CD14-positive monocyte (primary cell): ENCODE measurements around the gene COTL1. TPM values are rescaled to one million over a fixed set of nuclear protein-coding genes. Genes with fewer than 3 reads are reported as not detected.

ENCODE experiments used
- DNase-seq, 3 donors: peaks; one replicate each; pipeline ENCODE4 v3.0.0-alpha.2; 2011 to 2022
- H2AFZ ChIP-seq: 2 replicates; pipeline ENCODE4 v1.6.0; 2012; ENCODE audit warnings: mild to moderate bottlenecking, low read depth, low read length, inconsistent platforms; ENCODE audit not compliant: insufficient read depth, poor library complexity, severe bottlenecking
- H3K27ac ChIP-seq, 2 donors: 1 replicate in 1 of 2; 2 replicates in 1 of 2; pipeline ENCODE4 v1.5.1; 2012 to 2013; ENCODE audit warnings: low read length in 2 of 2, control low read depth in 1 of 2, inconsistent platforms in 1 of 2, low read depth in 1 of 2, mild to moderate bottlenecking in 1 of 2
- H3K27me3 ChIP-seq, 2 donors: one replicate each; pipeline versions ENCODE4 v1.6.0 to v1.6.1; 2011 to 2013; ENCODE audit warnings: low read length in 2 of 2; ENCODE audit not compliant: control insufficient read depth in 2 of 2, insufficient read depth in 2 of 2
- H3K36me3 ChIP-seq, 2 donors: replicated peaks in 1 of 2; 1 replicate in 1 of 2; 2 replicates in 1 of 2; pipeline versions ENCODE4 v1.5.1 to v1.6.1; 2012 to 2013; ENCODE audit warnings: low read length in 2 of 2, control low read depth in 1 of 2, inconsistent platforms in 1 of 2, mild to moderate bottlenecking in 1 of 2; ENCODE audit not compliant: insufficient read depth in 2 of 2, control insufficient read depth in 1 of 2
- H3K4me1 ChIP-seq, 2 donors: 1 replicate in 1 of 2; 2 replicates in 1 of 2; pipeline versions ENCODE4 v1.5.1 to v1.6.1; 2012 to 2013; ENCODE audit warnings: low read length in 2 of 2, control low read depth in 1 of 2, inconsistent platforms in 1 of 2, mild to moderate bottlenecking in 1 of 2, moderate library complexity in 1 of 2; ENCODE audit not compliant: insufficient read depth in 2 of 2, control insufficient read depth in 1 of 2
- H3K4me2 ChIP-seq: replicated peaks from 2 replicates; pipeline ENCODE3; 2012; ENCODE audit warnings: low read length, moderate library complexity, mild to moderate bottlenecking; ENCODE audit not compliant: poor library complexity, severe bottlenecking; ENCODE audit errors: extremely low read depth
- H3K4me3 ChIP-seq, 3 experiments: fragments of 200-600 bp in 1 of 3; sonication (generic) in 1 of 3; replicated peaks in 1 of 3; 1 replicate in 2 of 3; 2 replicates in 1 of 3; pipeline ENCODE4 v1.5.1; 2011 to 2013; ENCODE audit warnings: low read length in 3 of 3, mild to moderate bottlenecking in 3 of 3, control low read depth in 2 of 3, low read depth in 2 of 3, inconsistent platforms in 1 of 3, moderate library complexity in 1 of 3
- H3K79me2 ChIP-seq: 2 replicates; pipeline ENCODE4 v1.6.0; 2012; ENCODE audit warnings: mild to moderate bottlenecking, control low read depth, inconsistent platforms, low read length, moderate library complexity; ENCODE audit not compliant: insufficient read depth
- H3K9ac ChIP-seq: 2 replicates; pipeline ENCODE4 v1.6.0; 2017; ENCODE audit warnings: low read length, mild to moderate bottlenecking; ENCODE audit not compliant: insufficient read depth, poor library complexity, severe bottlenecking
- H3K9me3 ChIP-seq, 2 donors: replicated peaks in 1 of 2; 1 replicate in 1 of 2; 2 replicates in 1 of 2; pipeline versions ENCODE4 v1.5.1 to v1.6.1; 2012 to 2013; ENCODE audit warnings: low read length in 2 of 2, control low read depth in 1 of 2; ENCODE audit not compliant: control insufficient read depth in 1 of 2, insufficient read depth in 1 of 2
- H4K20me1 ChIP-seq: 2 replicates; pipeline ENCODE4 v1.6.0; 2012; ENCODE audit warnings: mild to moderate bottlenecking, low read length, control low read depth, moderate library complexity; ENCODE audit not compliant: insufficient read depth
- H3K27ac Mint-ChIP-seq, 7 donors: one replicate each; pipeline ENCODE4 v1.8.0; 2020; ENCODE audit warnings: mild to moderate bottlenecking in 7 of 7, mixed read lengths in 7 of 7, moderate library complexity in 6 of 7, inconsistent platforms in 2 of 7
- H3K27me3 Mint-ChIP-seq, 3 donors: one replicate each; pipeline ENCODE4 v1.8.0; 2021 to 2022; ENCODE audit warnings: low read depth in 3 of 3, mild to moderate bottlenecking in 3 of 3, mixed read lengths in 3 of 3, moderate library complexity in 3 of 3, inconsistent platforms in 1 of 3
- H3K36me3 Mint-ChIP-seq, 2 donors: one replicate each; pipeline ENCODE4 v1.8.0; 2020; ENCODE audit warnings: mixed read lengths in 2 of 2, inconsistent platforms in 1 of 2, mild to moderate bottlenecking in 1 of 2
- H3K4me1 Mint-ChIP-seq: one replicate; pipeline ENCODE4 v1.8.0; 2020; ENCODE audit warnings: mild to moderate bottlenecking, mixed read lengths
- H3K4me3 Mint-ChIP-seq, 2 donors: one replicate each; pipeline ENCODE4 v1.8.0; 2020; ENCODE audit warnings: mild to moderate bottlenecking in 2 of 2, mixed read lengths in 2 of 2, moderate library complexity in 1 of 2
- H3K9me3 Mint-ChIP-seq, 7 donors: one replicate each; pipeline ENCODE4 v1.8.0; 2020 to 2022; ENCODE audit warnings: mixed read lengths in 7 of 7, mild to moderate bottlenecking in 6 of 7, moderate library complexity in 6 of 7, inconsistent platforms in 2 of 7
- CTCF ChIP-seq: fragments of 200-600 bp; IDR thresholded peaks from one replicate; pipeline ENCODE4 v1.8.0; 2022; ENCODE audit warnings: antibody characterized with exemption, mild to moderate bottlenecking
- WGBS: methylation state at CpG from one replicate; pipeline ENCODE4 v1.1.5; 2013; ENCODE audit warnings: missing lambda C conversion rate; ENCODE audit not compliant: insufficient coverage; 5-methylcytosine and 5-hydroxymethylcytosine counted together
- intact Hi-C, 2 donors: fragments of 100-400 bp; cut with micrococcal nuclease; formaldehyde crosslinking; loops; one replicate each; pipeline versions ENCODE4 v1.15.0 to v1.15.1; 2023
- polyA plus RNA-seq, 3 donors: library from polyadenylated mRNA; depleted of rRNA in 1 of 3; unstranded in 2 of 3; stranded (reverse) in 1 of 3; fragments of 300-500 nt in 2 of 3; fragments of >200 nt in 1 of 3; fragmentation: Illumina TruSeq in 2 of 3; gene quantifications; 1 replicate in 2 of 3; 2 replicates in 1 of 3; pipeline ENCODE4 v1.2.3, GENCODE V29; 2012 to 2021

COTL1 gene
- polyA plus RNA-seq, 3 donors: 648 to 1,843 (median 1,643) TPM

DNA sequence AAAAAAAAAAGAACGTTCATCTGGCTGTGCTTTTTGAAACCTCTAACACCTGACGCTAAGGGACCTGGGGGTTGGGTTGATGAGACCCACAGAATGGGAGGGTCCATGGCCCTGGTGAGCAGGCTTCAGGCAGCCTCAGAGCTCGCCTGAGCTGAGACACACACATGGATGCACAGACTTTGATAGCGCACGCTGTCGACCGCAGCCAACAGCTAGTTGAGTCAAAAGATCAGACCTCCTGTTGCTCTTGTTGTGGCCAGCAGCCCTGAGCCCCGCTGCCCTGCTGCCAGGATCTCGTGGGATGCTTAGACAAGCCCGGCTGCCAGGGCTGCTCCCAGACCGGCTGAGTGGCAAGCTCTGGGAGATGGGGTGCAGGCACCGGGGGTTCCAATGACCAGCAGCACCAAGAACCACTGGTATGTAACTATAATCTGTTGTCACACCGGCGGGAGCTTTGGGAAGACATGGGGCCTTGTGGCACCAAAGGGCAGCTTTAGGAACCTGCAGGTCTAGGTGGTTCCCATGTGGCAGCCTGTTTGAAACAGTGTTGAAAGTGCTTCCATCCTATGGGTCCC, 93.4 kb downstream of the COTL1 start:
- Mint-ChIP-seq H3K36me3 (peaks cover 2 to 5% of the 10 kb centered on the region in 2 donors), H3K4me1 (peaks cover 29% of the 10 kb centered on the region), H3K4me3 (no peak overlapping the region), H3K27me3 (peaks cover 8 to 10% (median 9%) of the 10 kb centered on the region in 3 donors), H3K9me3 (peaks cover 3 to 7% (median 5%) of the 10 kb centered on the region in 7 donors), H3K27ac (no peak overlapping the region)
- intact Hi-C loops: loop anchor here in 1 of 2 donors (5.0 kb wide), 1 partner anchor 38 kb away; no protein-coding TSS in a partner anchor
- peaks cover 27 to 31% of the 10 kb centered on the region in 2 donors for H3K4me1 ChIP-seq
- no peak for TF ChIP-seq CTCF
- H2AFZ ChIP-seq: no peak overlapping the region
- H3K36me3 ChIP-seq: no peaks in the 10 kb centered on the region
- DNase-seq: no peak
- no peak overlapping the region for H3K27ac ChIP-seq
- no peaks in the 10 kb centered on the region for H3K79me2 ChIP-seq
- no peak overlapping the region for H3K9ac ChIP-seq
- H3K27me3 ChIP-seq: no peaks in the 10 kb centered on the region
- peaks cover 0 to 1% of the 10 kb centered on the region in 2 donors for H3K9me3 ChIP-seq
- H4K20me1 ChIP-seq: peaks cover 4% of the 10 kb centered on the region
- 89% methylated on average over 12 of the region's 14 CpGs for WGBS
- no peak overlapping the region for H3K4me3 ChIP-seq
- H3K4me2 ChIP-seq: no peak overlapping the region

DNA sequence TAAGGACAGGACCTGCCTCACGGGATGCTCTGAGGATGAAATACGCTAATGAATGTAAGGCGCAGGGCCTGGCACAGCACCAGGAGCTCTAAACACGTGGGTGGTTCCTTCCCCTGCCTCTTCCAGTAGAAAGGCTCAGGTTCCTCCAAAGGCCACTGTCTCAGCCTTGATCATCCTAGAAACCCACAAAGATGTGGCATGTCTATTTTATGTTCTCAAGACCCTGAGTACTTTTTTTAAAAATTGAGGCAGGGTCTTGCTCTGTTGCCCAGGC, 96.4 kb downstream of the COTL1 start:
- Mint-ChIP-seq H3K4me3 (no peak overlapping the region), H3K9me3 (peaks cover 0 to 3% (median 0%) of the 10 kb centered on the region in 7 donors), H3K4me1 (peaks cover under 1% of the 10 kb centered on the region), H3K27me3 (peaks cover 7 to 14% (median 10%) of the 10 kb centered on the region in 3 donors), H3K27ac (no peak overlapping the region), H3K36me3 (peaks cover under 1 to 2% of the 10 kb centered on the region in 2 donors)
- Histone ChIP-seq H3K4me2 (no peak overlapping the region), H3K79me2 (no peaks in the 10 kb centered on the region), H3K36me3 (no peaks in the 10 kb centered on the region), H3K9me3 (no peaks in the 10 kb centered on the region), H4K20me1 (no peaks in the 10 kb centered on the region), H3K27ac (no peak overlapping the region), H2AFZ (no peak overlapping the region), H3K4me1 (peaks cover 1 to 3% of the 10 kb centered on the region in 2 donors), H3K4me3 (no peak overlapping the region), H3K9ac (no peak overlapping the region), H3K27me3 (no peaks in the 10 kb centered on the region)
- intact Hi-C loops: loop anchor here in 1 of 2 donors (5.0 kb wide), 1 partner anchor 41 kb away; no protein-coding TSS in a partner anchor
- TF ChIP-seq CTCF: no peak
- 77% methylated on average over 4 of the region's 4 CpGs for WGBS
- no peak for DNase-seq
